Left renal cortex interstitium (tissue), 4 donors: ENCODE results near the gene LRRK1. TPM values are rescaled to one million over a fixed set of nuclear protein-coding genes. Genes with fewer than 3 reads are reported as not detected.

Experiments
- DNase-seq, 4 donors: peaks; one replicate each; pipeline ENCODE4 v3.0.0-alpha.2; 2013; ENCODE audit warnings: low read depth in 4 of 4, low spot score in 2 of 4, missing footprints in 1 of 4
- polyA plus RNA-seq, 4 donors: library from polyadenylated mRNA; unstranded; fragments of 120-200 nt; gene quantifications; one replicate each; pipeline ENCODE4 v1.2.1, GENCODE V29; 2013; ENCODE audit not compliant: insufficient read length in 4 of 4

Gene LRRK1
- polyA plus RNA-seq, 4 donors: 2.9 to 6.2 (median 3.8) TPM

GRCh38 chr15:100909565-100909964 lies 9.6 kb upstream of the LRRK1 start:
- no peak for DNase-seq

- no peak for DNase-seq
Measured at GRCh38 chr15:100909989-100910955, 8.9 kb upstream of the LRRK1 start.

GRCh38 chr15:100911086-100911485 lies 8.1 kb upstream of the LRRK1 start:
- DNase-seq: no peak

DNA sequence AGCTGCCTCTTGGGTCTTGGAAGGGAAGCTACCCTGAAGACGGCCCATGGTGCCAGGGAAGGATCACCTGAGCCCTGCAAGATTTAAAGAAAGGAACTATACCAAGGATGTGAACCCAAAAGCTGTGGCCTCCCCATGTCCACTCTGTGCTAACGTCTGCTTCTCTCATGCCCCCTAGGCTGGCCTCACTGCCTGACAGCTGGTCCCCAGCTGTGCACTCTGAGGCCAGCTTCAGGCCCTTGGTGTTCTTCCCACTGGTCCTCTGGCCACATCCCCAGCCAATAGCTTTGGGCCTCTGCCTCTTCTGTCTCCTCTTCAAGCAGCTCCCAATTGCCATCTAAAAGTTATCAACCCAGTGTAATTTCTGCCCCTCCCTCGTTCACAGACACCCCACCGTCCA lies 5.2 kb upstream of the LRRK1 start:
- no peak for DNase-seq

DNA sequence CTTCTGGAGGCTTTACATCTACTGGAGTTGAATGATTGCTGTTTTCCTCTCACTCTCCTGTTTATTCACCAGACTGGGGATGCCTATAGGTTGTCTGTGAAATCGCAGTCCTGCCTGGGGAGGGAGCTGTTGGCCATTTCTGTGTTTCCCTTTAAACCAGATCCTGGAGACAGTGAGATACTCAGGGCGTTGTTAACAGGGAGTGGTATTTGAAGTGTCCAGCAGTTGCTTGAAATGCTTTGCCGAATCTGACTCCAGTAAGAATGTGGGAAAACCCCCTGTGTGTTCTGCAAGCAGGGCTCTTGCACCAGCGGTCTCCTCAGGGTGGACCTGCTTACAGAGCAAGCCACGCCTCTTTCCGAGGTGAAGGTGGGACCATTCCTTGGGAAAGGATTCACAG lies 4.3 kb upstream of the LRRK1 start:
- no peak for DNase-seq

DNA sequence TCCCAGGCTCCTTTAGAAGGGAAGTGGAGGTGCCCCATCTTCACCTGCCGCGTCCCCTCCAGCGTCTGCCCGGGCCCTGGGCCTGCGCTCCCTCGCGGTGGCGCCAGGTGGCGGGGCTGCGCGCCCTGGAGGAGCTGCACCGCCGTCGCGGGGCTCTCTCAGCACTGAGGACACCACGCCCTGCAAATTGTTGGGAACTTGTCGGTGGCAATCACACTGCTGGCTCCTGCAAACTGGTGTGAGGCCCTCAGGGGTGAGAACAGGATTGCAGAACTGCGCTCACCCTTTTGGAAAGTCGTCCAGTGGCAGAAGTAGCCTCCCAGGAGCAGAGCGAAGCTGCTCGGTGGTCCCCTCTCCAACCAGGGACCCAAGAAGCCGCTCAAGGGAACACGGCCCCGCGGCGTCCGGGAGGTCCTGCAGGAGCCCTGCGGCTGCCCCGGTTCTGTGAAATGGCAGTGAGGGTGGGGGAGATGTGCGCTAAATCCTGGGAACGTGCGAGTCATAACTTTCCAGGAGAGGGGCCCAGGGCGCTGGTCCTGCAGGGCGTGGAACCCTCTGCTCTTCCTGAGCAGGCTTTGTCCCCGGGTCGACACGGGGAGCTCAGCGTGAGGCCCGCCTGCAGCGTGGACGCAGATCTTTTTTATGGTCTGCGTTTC lies 995 bp upstream of the LRRK1 start:
- no peak for DNase-seq

- no peak for DNase-seq
Measured at GRCh38 chr15:100919481-100920405, 586 bp downstream of the LRRK1 start.

- DNase-seq: no peak
Measured at GRCh38 chr15:100920516-100921135, 1.5 kb downstream of the LRRK1 start.

DNA sequence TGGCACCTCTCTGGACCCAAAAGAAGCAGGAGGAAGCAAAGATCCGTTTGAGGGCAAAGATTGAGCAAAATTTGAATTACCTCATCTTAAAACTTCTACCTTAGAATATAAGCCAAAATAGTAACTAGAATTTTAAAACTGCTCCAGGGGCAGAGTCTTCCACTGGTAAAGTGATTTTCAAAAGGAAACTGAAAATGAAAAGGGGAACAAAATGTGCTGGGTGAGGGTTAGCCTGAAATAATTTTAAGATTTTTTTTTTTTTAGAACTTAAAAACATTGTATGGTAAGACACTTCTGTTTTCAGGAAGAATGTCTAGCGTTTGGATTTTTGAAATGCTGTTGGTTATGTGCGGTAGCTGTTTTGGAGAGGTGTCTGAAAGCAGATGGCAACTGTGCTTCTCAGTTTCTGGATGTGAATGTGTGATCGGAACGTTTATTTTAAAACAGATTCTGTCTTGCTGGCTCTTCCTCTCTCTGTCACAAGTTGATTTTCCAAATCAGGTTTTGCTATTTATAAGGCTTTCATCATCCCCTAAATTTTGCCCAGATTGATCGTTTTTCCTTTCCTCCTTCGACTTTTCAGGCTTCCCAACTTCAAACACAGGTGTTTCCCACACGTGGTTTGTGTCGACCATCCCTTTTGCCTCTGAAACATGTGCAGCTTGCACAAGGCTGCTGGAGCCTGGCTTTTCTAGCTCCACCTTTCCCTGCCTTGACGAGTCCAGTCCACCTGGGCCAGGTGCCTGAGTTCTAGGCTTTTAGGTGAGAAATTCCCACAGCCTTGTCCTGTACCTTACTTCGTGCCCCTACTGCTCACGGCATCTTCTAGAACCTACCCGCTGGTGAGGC lies 3.3 kb downstream of the LRRK1 start:
- DNase-seq: no peak

- no peak for DNase-seq
Measured at GRCh38 chr15:100923076-100923475, 3.9 kb downstream of the LRRK1 start.

DNA sequence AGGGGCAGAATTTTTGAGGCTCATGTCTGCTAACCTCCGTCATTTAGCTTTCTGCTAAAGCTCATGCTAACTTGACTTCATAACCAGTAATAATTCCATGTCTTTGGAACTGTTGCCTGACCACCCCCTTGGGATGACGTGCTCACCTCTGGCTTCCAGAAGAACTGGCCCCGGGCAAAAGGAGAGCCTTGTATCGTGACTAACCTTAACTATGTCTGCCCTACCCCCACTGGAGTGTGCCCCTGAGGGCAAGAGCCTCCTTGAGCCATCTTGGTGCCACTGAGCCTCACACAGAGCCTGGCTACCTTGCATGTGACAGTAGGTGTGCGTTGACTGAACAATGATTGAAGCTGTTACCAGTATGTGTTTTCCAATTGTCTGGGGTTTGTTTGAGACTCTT lies 4.7 kb downstream of the LRRK1 start:
- DNase-seq: no peak

- no peak for DNase-seq
Measured at GRCh38 chr15:100924436-100924835, 5.3 kb downstream of the LRRK1 start.

DNA sequence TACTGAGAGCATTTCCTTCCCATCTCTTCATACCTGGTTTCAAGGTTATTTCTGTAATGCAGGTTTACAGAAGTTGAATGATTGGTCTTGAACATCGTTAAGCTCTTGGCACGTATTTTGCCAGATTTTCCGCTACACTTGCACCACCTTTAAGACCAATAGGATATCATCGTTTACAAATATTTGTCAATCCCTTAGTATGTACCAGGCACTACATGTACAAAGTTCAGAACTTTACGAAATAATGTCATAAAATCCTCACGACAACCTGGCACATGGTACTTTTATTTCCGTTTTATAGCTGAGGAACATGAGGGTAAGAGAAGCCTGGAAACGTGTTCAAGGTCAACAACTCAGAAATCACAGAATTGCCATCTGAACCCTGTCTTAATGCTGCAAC lies 6.3 kb downstream of the LRRK1 start:
- no peak for DNase-seq

GRCh38 chr15:100926258-100926657 lies 7.1 kb downstream of the LRRK1 start:
- no peak for DNase-seq

- no peak for DNase-seq
Measured at GRCh38 chr15:100926971-100927756, 8.0 kb downstream of the LRRK1 start.

- DNase-seq: no peak
Measured at GRCh38 chr15:100928632-100929280, 9.6 kb downstream of the LRRK1 start.

- no peak for DNase-seq
Measured at GRCh38 chr15:100929641-100930042, 10.5 kb downstream of the LRRK1 start.

- no peak for DNase-seq
Measured at GRCh38 chr15:100930306-100930848, 11.2 kb downstream of the LRRK1 start.
